GM23338 (cell line): ENCODE data around the gene GALNT11.

Source experiments
- CREB1 ChIP-seq: fragments of 250-450 bp; sonication (Bioruptor Pico); IDR thresholded peaks from 2 replicates; pipeline ENCODE4 v1.5.0; 2020; ENCODE audit warnings: low read depth, mild to moderate bottlenecking, moderate library complexity
- CTCF ChIP-seq, 2 experiments: fragments of 200-600 bp in 1 of 2; sonication (generic) in 1 of 2; conservative IDR thresholded peaks; 2 replicates each; pipeline versions ENCODE4 v1.5.1 to v1.6.1; 2016 to 2017; ENCODE audit warnings: antibody characterized with exemption in 2 of 2, low read depth in 2 of 2, mild to moderate bottlenecking in 2 of 2, moderate library complexity in 1 of 2
- ETS1 ChIP-seq: IDR thresholded peaks from 2 replicates; pipeline ENCODE4 v1.6.1; 2016; ENCODE audit warnings: antibody characterized with exemption
- EZH2 ChIP-seq: fragments of 200-600 bp; sonication (generic); IDR thresholded peaks from one replicate; pipeline ENCODE4 v1.8.0; 2017; ENCODE audit warnings: antibody characterized with exemption, mild to moderate bottlenecking, low read depth; ENCODE audit not compliant: unreplicated experiment
- EZH2phosphoT487 ChIP-seq: fragments of 200-600 bp; sonication (generic); IDR thresholded peaks from one replicate; pipeline ENCODE4 v1.8.1; 2018; ENCODE audit warnings: antibody characterized with exemption; ENCODE audit not compliant: unreplicated experiment
- JUNB ChIP-seq: IDR thresholded peaks from one replicate; pipeline ENCODE4 v1.6.1; 2016; ENCODE audit warnings: antibody characterized with exemption; ENCODE audit not compliant: unreplicated experiment
- POLR2AphosphoS5 ChIP-seq: IDR thresholded peaks from 2 replicates; pipeline ENCODE4 v1.6.1; 2016; ENCODE audit warnings: antibody characterized with exemption, low read depth
- REST ChIP-seq: IDR thresholded peaks from one replicate; pipeline ENCODE4 v1.6.1; 2018; ENCODE audit warnings: antibody characterized with exemption; ENCODE audit not compliant: unreplicated experiment
- STAT1 ChIP-seq: IDR thresholded peaks from one replicate; pipeline ENCODE4 v1.6.1; 2016; ENCODE audit warnings: antibody characterized with exemption; ENCODE audit not compliant: unreplicated experiment
- ZNF114 ChIP-seq: fragments of 250-450 bp; sonication (Bioruptor Pico); IDR thresholded peaks from 2 replicates; pipeline ENCODE4 v1.5.0; 2020; ENCODE audit warnings: mild to moderate bottlenecking, moderate library complexity
- ZNF331 ChIP-seq: fragments of 250-450 bp; sonication (Bioruptor Pico); IDR thresholded peaks from 2 replicates; pipeline ENCODE4 v1.5.0; 2020; ENCODE audit warnings: low read depth, mild to moderate bottlenecking, moderate library complexity
- ZNF462 ChIP-seq: fragments of 250-450 bp; sonication (Bioruptor Pico); IDR thresholded peaks from 2 replicates; pipeline ENCODE4 v1.5.0; 2020; ENCODE audit warnings: mild to moderate bottlenecking, moderate library complexity

GRCh38 chr7:151978616-151979015, 46.9 kb upstream of the GALNT11 start:
- no peak for TF ChIP-seq EZH2
- no peak for TF ChIP-seq CREB1
- no peak for TF ChIP-seq CTCF (conservative IDR thresholded peaks at IDR 0.05; ENCODE audit: low read depth in 2 of 2)
- TF ChIP-seq EZH2phosphoT487 = no peak
- TF ChIP-seq REST = no peak
- TF ChIP-seq STAT1 = no peak
- no peak for TF ChIP-seq POLR2AphosphoS5
- TF ChIP-seq JUNB = no peak
- TF ChIP-seq ETS1 = no peak
- no peak for TF ChIP-seq ZNF114
- no peak for TF ChIP-seq ZNF331 (CRISPR knock-in tag)
- no peak for TF ChIP-seq ZNF462
